ENCODE measurements around the gene SNAI3.
A peak's percentile ranks its signal among the peaks of the same experiment; 100 is the strongest.

The SNAI3 gene

GRCh38 chr16:88647178-88648070 is 38.9 kb downstream of the SNAI3 start:
- DNase-seq (no peak), ATAC-seq (no peak)
- Mint-ChIP-seq H3K27ac (no peak overlapping the region), H3K9me3 (no peaks in the 10 kb centered on the region), H3K4me3 (no peak overlapping the region), H3K4me1 (peaks cover 72% of the 10 kb centered on the region), H3K27me3 (no peaks in the 10 kb centered on the region)

DNA sequence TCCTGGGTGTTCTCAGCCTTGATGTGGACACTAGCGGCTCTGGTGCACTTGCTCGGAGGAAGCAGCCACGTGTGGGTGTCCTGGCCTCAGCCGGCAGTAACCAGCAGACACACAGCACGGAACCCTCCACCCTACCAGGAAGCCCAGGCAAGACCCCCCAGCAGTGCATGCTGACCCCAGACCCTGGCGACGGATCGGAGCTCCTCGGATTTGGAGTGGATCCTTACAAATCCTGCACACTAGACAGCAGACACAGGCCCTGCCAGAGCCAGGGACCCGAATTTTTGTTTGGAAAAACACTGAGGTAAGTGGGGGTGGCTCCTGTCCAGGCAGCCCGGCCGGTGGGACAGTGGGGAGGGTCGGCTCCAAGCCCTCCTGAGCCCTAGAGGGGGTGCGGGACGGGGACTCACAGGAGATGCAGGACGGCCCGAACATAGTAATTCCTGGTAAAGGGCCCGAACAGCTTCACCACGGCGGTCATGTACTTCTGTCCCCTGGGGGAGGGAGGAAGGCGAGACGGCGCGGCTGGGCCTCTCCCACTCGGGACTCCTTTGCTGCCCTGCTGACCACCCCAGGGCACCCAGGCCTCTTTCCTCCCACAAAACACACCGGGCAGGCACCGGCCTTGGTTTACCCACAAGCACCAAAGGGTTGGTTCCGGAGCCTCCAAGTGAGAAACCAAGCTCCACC is 39.8 kb downstream of the SNAI3 start:
- Mint-ChIP-seq H3K27me3 (no peaks in the 10 kb centered on the region), H3K27ac (no peak overlapping the region)

DNA sequence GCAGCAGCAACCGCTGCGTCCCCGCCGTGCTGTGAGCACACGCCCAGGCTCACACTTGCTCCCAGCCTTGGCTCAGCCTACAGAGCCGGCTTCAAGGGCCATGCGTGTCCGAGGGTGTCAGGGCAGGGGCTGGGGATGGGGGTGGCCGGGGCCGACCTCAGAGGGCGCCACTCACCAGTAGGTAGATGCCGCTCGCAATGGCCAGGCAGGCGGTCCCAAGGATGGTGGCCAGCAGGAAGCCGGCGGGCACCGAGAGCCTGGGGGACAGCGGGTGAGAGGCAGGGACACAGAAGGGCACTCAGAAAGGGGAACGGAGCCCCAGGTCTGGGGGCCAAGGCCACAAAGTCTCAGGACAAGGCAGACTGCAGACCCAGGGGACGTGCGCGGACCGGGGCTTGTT is 40.4 kb downstream of the SNAI3 start:
- no peak overlapping the region for H3K4me3 Mint-ChIP-seq
- ATAC-seq (no peak), DNase-seq (no peak)
- peaks cover under 1% of the 10 kb centered on the region for H3K27me3 Mint-ChIP-seq
- H3K27ac Mint-ChIP-seq, result no peak overlapping the region
- peaks cover 70% of the 10 kb centered on the region for H3K4me1 Mint-ChIP-seq
- H3K9me3 Mint-ChIP-seq, result no peaks in the 10 kb centered on the region

More for the DNA sequence above, 39.8 kb downstream of the SNAI3 start:
- peaks cover 72% of the 10 kb centered on the region for H3K4me1 Mint-ChIP-seq
- no peak overlapping the region for H3K4me3 Mint-ChIP-seq
- ATAC-seq, result no peak
- no peak for DNase-seq
- no peaks in the 10 kb centered on the region for H3K9me3 Mint-ChIP-seq

- Mint-ChIP-seq H3K4me1 (peaks cover 74% of the 10 kb centered on the region), H3K27ac (no peak overlapping the region), H3K4me3 (no peak overlapping the region), H3K27me3 (peaks cover 5% of the 10 kb centered on the region), H3K9me3 (no peaks in the 10 kb centered on the region)
- DNase-seq (no peak), ATAC-seq (no peak)
Observed at GRCh38 chr16:88645455-88645854, 40.9 kb downstream of the SNAI3 start.

- Mint-ChIP-seq H3K27ac (no peak overlapping the region), H3K4me1 (peaks cover 77% of the 10 kb centered on the region), H3K4me3 (no peak overlapping the region), H3K9me3 (no peaks in the 10 kb centered on the region), H3K27me3 (peaks cover 24% of the 10 kb centered on the region)
- DNase-seq (no peak), ATAC-seq (no peak)
Observed at GRCh38 chr16:88643644-88643932, 42.7 kb downstream of the SNAI3 start.

DNA sequence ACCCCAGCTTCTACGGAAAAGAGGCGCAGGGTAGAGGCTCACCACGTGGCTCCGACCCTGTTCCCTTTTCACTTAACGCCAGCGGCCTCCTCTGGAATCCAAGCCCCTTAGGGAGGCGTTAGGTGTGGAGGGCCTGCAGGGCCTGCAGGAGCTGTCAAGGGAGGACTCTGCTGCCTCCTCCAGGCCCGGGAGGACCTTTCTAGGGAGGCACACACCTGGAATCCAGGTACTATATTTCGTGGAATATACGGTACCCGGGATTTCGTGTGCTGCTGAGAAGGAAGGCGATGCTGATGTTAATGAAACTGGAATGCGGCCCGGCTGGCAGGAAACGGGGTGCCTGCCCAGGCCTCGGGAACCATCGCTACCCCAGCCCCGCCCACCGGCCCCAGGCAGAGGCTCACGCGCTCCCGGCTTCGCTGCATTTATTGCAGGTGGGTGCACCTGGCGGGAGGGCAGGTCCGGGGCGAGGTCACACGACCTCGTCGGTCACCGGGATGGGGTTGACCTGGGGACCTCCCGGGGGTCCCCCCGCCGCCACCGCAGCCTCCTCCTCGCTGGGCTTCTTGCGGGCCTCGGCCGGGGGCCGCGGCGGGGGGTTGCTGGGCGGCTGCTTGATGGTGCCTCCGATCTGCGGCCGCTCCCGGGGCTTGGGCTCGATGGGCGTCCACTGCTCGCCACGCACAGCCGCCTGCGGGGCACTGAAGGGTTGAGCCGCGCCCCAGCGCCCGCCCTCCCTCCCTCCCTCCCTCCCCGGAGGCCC is 43.2 kb downstream of the SNAI3 start:
- no peaks in the 10 kb centered on the region for H3K9me3 Mint-ChIP-seq
- peaks cover 81% of the 10 kb centered on the region for H3K4me1 Mint-ChIP-seq

DNA sequence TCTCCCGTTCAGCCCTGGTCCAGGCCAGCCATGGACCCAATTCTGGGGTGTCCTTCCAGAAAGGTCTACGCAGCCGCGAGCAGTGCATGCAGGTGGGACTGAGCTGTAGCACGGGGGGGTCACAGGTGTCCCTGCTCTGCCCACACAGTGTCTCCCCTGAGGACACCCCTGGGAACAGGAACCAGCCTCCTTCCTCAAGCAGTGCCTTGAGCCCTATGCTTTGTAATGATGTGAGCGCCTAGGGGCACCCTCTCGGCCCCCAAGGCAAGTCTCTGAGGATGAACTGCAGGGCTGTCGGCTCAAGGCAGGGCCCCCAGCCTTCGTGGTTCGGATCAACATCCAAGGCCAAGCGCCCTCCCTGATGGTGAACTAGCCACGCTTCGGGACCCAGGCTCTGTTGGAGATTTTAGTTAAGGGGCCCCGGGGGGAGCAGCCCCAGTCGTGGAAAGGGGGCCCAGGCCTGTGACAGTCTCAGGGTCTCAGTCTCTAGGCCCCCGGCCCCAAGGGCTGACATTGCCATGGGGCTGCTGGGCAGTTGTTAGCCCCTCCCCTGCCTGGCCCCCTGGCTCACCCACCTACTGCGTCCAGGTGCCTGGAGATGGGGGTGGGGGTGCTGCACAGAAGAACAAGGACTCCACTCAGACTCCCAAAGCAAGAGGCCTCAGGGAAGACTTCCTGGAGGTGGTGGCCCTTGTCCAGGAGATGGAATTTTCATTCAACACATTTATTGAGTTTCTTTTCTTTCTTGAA is 45.6 kb downstream of the SNAI3 start:
- Mint-ChIP-seq H3K4me1 (peaks cover 83% of the 10 kb centered on the region), H3K4me3 (no peak overlapping the region), H3K27me3 (peaks cover 50% of the 10 kb centered on the region), H3K27ac (peak overlapping the region in 1 of 2 donors; percentile 81), H3K9me3 (peaks cover 0 to 10% of the 10 kb centered on the region in 2 donors)
- DNase-seq (no peak), ATAC-seq (no peak)

More for the DNA sequence above, 43.2 kb downstream of the SNAI3 start:
- Mint-ChIP-seq H3K27me3 (peaks cover 29% of the 10 kb centered on the region), H3K4me3 (no peak overlapping the region), H3K27ac (no peak overlapping the region)
- DNase-seq (no peak), ATAC-seq (no peak)

DNA sequence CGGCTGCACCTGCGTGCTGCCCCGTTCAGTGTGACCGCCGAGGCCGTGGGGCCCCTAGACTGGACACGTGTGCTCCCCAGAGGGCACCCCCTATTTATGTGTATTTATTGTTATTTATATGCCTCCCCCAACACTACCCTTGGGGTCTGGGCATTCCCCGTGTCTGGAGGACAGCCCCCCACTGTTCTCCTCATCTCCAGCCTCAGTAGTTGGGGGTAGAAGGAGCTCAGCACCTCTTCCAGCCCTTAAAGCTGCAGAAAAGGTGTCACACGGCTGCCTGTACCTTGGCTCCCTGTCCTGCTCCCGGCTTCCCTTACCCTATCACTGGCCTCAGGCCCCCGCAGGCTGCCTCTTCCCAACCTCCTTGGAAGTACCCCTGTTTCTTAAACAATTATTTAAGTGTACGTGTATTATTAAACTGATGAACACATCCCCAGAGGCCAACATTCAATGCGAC is 46.2 kb downstream of the SNAI3 start:
- Mint-ChIP-seq H3K4me3 (no peak overlapping the region), H3K27ac (peak overlapping the region in 1 of 2 donors; percentile 60), H3K9me3 (peaks cover 0 to 10% of the 10 kb centered on the region in 2 donors), H3K4me1 (peaks cover 83% of the 10 kb centered on the region), H3K27me3 (peaks cover 56% of the 10 kb centered on the region)
- no peak for ATAC-seq
- DNase-seq, result no peak

DNA sequence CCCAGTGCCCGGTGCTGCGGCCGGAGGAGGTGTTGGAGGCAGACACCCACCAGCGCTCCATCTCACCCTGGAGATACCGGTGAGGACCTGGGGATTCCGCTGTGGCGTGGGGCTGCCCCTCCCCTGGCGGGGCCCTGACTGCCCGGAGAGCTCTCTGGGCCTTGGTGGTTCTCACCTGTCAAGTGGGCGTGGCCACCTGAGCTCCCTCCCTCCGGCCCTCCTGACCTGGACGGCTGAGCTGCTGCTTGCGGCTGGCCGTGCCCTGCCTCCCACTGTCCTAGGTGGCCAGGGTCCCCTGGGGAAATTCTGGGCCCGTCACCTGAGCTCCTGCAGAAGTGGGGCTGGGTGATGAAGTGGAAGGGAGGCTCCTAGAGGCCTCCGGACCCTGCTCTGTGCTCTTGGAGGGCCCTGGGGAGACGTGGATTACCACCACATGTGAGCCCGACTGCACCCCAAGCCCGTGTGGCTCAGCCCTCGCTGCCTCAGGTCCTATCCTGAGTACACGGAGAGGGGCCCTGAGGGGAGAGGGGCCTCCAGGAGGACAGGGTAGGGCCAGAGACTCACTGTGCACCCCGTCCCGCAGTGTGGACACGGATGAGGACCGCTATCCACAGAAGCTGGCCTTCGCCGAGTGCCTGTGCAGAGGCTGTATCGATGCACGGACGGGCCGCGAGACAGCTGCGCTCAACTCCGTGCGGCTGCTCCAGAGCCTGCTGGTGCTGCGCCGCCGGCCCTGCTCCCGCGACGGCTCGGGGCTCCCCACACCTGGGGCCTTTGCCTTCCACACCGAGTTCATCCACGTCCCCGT is 46.9 kb downstream of the SNAI3 start:
- H3K9me3 Mint-ChIP-seq, result peaks cover 0 to 10% of the 10 kb centered on the region in 2 donors
- H3K27ac Mint-ChIP-seq, result no peak overlapping the region
- H3K27me3 Mint-ChIP-seq, result peaks cover 57% of the 10 kb centered on the region
- ATAC-seq (peak; percentile 1), DNase-seq (no peak)
- H3K4me1 Mint-ChIP-seq, result peaks cover 83% of the 10 kb centered on the region
- H3K4me3 Mint-ChIP-seq, result no peak overlapping the region

GRCh38 chr16:88638323-88639230 is 47.7 kb downstream of the SNAI3 start, which contains the start of gene IL17C:
Gene IL17C (plus strand): TSS chr16:88638572. CDS start chr16:88638642, 70 bp downstream.
- ATAC-seq, result no peak
- Mint-ChIP-seq H3K4me3 (peak within 1 kb of the TSS; percentile 22 to 55), H3K9me3 (peaks cover 0 to 10% of the 10 kb centered on the region in 2 donors), H3K27me3 (peaks cover 57% of the 10 kb centered on the region), H3K4me1 (peaks cover 87% of the 10 kb centered on the region), H3K27ac (peak within 1 kb of the TSS in 1 of 2 donors; percentile 95)
- peak in 1 of 2 donors; percentile 23 for DNase-seq

DNA sequence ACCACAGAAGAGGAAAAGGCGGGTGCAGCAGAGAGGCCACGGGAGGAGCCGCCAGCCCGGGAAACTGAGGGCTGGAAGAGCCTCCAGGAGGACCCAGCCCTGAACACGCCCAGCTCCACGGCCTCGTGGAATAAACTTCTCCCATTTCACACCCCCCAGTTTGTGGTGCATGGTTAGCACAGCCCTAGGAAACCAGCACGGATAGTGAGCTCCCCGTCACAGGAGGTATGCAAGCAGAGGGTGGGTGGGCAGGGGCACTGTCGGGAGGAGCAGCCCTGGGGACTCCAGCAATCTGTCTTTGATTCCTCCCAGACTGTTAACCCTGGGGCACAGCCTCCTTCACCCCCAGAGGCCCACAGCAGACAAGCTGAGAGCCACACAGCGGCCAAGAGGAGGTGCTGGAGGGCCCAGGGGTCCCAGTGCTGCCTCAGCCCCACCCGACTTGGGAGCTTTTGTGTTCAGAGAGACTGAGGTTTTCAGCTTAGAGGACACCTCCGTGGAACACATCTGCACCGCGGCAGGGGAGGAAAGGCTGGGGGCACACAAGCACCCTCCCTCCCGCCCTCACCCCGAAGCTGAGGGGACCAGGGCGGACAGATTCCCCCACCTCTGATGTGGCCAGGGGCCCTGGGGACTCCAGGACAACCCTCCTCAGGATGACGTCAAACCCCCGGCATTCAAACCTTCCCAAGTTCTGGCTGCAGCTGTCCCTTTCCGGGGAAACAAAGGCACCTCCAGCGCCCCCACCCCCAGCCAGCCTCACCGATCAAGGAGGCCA is 49.6 kb downstream of the SNAI3 start:
- peak overlapping the region; percentile 16 to 18 for H3K4me3 Mint-ChIP-seq
- H3K9me3 Mint-ChIP-seq, result peaks cover 0 to 10% of the 10 kb centered on the region in 2 donors
- DNase-seq (no peak), ATAC-seq (no peak)
- peak overlapping the region in 1 of 2 donors; percentile 95 for H3K27ac Mint-ChIP-seq
- H3K4me1 Mint-ChIP-seq, result peaks cover 91% of the 10 kb centered on the region
- H3K27me3 Mint-ChIP-seq, result peaks cover 57% of the 10 kb centered on the region

DNA sequence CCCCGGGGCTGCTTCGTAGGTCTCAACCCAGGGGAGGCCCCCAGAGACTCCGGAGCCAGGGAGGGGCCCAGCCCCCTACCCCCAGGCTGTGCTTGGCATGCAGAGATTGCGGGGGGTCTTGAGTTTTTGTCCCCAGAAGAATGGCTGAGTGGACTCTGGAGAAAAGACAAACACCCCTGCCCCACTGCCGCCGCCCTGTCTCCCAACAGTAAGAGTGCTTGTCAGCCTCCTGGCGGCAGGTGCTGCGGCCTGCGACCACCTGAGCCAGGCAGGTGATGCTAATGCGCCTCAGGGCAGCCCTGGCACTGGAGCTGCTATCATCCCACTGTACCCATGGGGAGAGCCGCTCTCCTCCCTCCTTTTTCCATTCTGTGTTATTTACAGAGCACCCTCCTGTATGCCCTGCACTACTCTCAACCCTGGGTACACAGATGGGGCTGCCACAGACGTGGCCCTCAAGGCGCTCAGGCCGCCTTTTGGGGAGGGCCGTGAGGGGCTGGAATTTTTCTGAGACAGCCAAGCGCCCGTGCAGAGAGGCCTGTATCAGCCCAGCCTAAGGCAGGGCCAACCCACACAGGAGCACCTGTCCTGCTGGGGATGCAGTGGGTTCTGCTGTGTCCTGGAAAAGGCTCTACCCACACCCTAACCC is 50.5 kb downstream of the SNAI3 start:
- no peak for DNase-seq
- H3K4me3 Mint-ChIP-seq, result peak overlapping the region; percentile 44 to 62
- H3K4me1 Mint-ChIP-seq, result peaks cover 94% of the 10 kb centered on the region
- H3K27ac Mint-ChIP-seq, result peak overlapping the region in 1 of 2 donors; percentile 83
- no peak for ATAC-seq
- H3K9me3 Mint-ChIP-seq, result peaks cover 0 to 10% of the 10 kb centered on the region in 2 donors
- H3K27me3 Mint-ChIP-seq, result peaks cover 55% of the 10 kb centered on the region
